Keratinocyte (primary cell): ENCODE measurements around the gene TEX36.

Experiments used
- EZH2 ChIP-seq: IDR thresholded peaks from one replicate; pipeline ENCODE4 v1.6.1; 2012; ENCODE audit warnings: inconsistent platforms, mild to moderate bottlenecking, low read length, moderate library complexity
- TF ChIP-seq, protein P1 (sequence below), 3 experiments: IDR thresholded peaks in 1 of 3; conservative IDR thresholded peaks in 1 of 3; optimal IDR thresholded peaks in 1 of 3; 2 replicates in 2 of 3; 3 replicates in 1 of 3; pipeline versions ENCODE3 to v1.5.1; 2011; ENCODE audit warnings: low read length in 3 of 3, mild to moderate bottlenecking in 3 of 3, moderate library complexity in 2 of 3, control low read depth in 1 of 3, inconsistent platforms in 1 of 3; ENCODE audit not compliant: insufficient read depth in 2 of 3; ENCODE audit errors: extremely low read depth in 1 of 3

DNA sequence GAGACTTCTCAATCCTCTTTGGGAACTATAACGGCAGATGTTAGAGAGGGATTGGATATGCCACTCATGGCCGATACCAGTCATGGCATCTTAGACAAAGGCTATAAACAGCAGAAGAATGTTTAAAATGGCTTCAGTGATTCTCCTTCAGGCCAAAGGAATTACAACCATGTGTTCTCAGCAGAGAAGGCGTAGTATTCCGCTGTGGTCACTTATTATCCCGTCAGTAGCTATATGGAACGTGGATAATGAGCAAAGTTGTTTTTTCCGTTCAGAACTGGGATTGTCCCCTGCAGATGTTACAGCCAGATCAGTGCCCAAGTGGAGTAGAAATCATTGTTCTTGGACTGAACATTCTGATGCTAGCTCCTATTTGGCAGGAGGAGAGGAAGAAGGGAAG is 43.1 kb downstream of the TEX36 start:
- no peak for TF ChIP-seq EZH2
- TF ChIP-seq, protein P1, sequence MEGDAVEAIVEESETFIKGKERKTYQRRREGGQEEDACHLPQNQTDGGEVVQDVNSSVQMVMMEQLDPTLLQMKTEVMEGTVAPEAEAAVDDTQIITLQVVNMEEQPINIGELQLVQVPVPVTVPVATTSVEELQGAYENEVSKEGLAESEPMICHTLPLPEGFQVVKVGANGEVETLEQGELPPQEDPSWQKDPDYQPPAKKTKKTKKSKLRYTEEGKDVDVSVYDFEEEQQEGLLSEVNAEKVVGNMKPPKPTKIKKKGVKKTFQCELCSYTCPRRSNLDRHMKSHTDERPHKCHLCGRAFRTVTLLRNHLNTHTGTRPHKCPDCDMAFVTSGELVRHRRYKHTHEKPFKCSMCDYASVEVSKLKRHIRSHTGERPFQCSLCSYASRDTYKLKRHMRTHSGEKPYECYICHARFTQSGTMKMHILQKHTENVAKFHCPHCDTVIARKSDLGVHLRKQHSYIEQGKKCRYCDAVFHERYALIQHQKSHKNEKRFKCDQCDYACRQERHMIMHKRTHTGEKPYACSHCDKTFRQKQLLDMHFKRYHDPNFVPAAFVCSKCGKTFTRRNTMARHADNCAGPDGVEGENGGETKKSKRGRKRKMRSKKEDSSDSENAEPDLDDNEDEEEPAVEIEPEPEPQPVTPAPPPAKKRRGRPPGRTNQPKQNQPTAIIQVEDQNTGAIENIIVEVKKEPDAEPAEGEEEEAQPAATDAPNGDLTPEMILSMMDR (optimal IDR thresholded peaks at IDR 0.05 in 1 of 3, IDR thresholded peaks at IDR 0.05 in 1 of 3, conservative IDR thresholded peaks at IDR 0.05 in 1 of 3; ENCODE audit: extremely low read depth in 1 of 3, insufficient read depth in 2 of 3, low read length in 3 of 3), result no peak
